TTC549 (cell line): Measurements from ENCODE around the gene DPEP1.
"Not testable (repeated sequence)": the region's sequence is repeated elsewhere in the genome, so short reads cannot be mapped to it uniquely, and the experiment has no call there.

ENCODE experiments used
- FAIRE-seq: peaks from 2 replicates; lab custom pipeline; 2012; peaks lifted over from hg19 to GRCh38; lab: Jason Lieb, UNC

DPEP1 gene

GRCh38 chr16:89620406-89620841, 7.0 kb downstream of the DPEP1 start:
- no peak for FAIRE-seq

- no peak for FAIRE-seq
Measured at GRCh38 chr16:89621136-89621697, 7.8 kb downstream of the DPEP1 start.

- no peak for FAIRE-seq
Measured at GRCh38 chr16:89621698-89622409, 8.4 kb downstream of the DPEP1 start.

GRCh38 chr16:89623511-89624261, 10.2 kb downstream of the DPEP1 start:
- no peak for FAIRE-seq

GRCh38 chr16:89624777-89625761, 11.6 kb downstream of the DPEP1 start:
- FAIRE-seq: no peak

GRCh38 chr16:89629827-89630610, 16.6 kb downstream of the DPEP1 start:
- no peak for FAIRE-seq

- no peak for FAIRE-seq
Measured at GRCh38 chr16:89633064-89633631, 19.7 kb downstream of the DPEP1 start.

- not testable (repeated sequence) for FAIRE-seq
Measured at GRCh38 chr16:89634463-89635385, 21.3 kb downstream of the DPEP1 start.

GRCh38 chr16:89636663-89637062, 23.2 kb downstream of the DPEP1 start:
- no peak for FAIRE-seq

GRCh38 chr16:89637379-89637778, 23.9 kb downstream of the DPEP1 start:
- no peak for FAIRE-seq

GRCh38 chr16:89638455-89638854, 25.0 kb downstream of the DPEP1 start:
- no peak for FAIRE-seq

GRCh38 chr16:89639385-89639784, 25.9 kb downstream of the DPEP1 start:
- FAIRE-seq: no peak

GRCh38 chr16:89641458-89642119, 28.1 kb downstream of the DPEP1 start:
- FAIRE-seq: no peak

- FAIRE-seq: no peak
Measured at GRCh38 chr16:89642574-89642973, 29.1 kb downstream of the DPEP1 start.

GRCh38 chr16:89643769-89644300, 30.4 kb downstream of the DPEP1 start:
- FAIRE-seq: no peak

- FAIRE-seq: no peak
Measured at GRCh38 chr16:89645122-89645521, 31.7 kb downstream of the DPEP1 start.

- no peak for FAIRE-seq
Measured at GRCh38 chr16:89646270-89646669, 32.8 kb downstream of the DPEP1 start.

GRCh38 chr16:89646906-89647305, 33.5 kb downstream of the DPEP1 start:
- no peak for FAIRE-seq

GRCh38 chr16:89651584-89651983, 38.1 kb downstream of the DPEP1 start:
- no peak for FAIRE-seq
